IPS-18c (cell line): Measurements from ENCODE around the gene MAPK1.
"Not testable (repeated sequence)": the region's sequence is repeated elsewhere in the genome, so short reads cannot be mapped to it uniquely, and the experiment has no call there.

Experiments used
- H3K4me3 ChIP-seq: 2 replicates; pipeline ENCODE4 v1.7.0; 2013; ENCODE audit warnings: low read depth, mild to moderate bottlenecking, low read length, moderate library complexity; ENCODE audit not compliant: insufficient read depth
- H3K9me3 ChIP-seq: one replicate; pipeline ENCODE4 v1.6.1; 2013; ENCODE audit warnings: mild to moderate bottlenecking, low read length, moderate library complexity; ENCODE audit not compliant: control insufficient read depth, insufficient read depth

MAPK1 gene

GRCh38 chr22:21860491-21861039, 6.9 kb downstream of the MAPK1 start:
- Histone ChIP-seq H3K4me3 (no peak overlapping the region), H3K9me3 (no peaks in the 10 kb centered on the region)

GRCh38 chr22:21858025-21858764, 9.2 kb downstream of the MAPK1 start:
- no peak overlapping the region for H3K4me3 ChIP-seq
- peaks cover 2% of the 10 kb centered on the region for H3K9me3 ChIP-seq

GRCh38 chr22:21857481-21857914, 9.9 kb downstream of the MAPK1 start:
- H3K9me3 ChIP-seq = peaks cover 2% of the 10 kb centered on the region
- H3K4me3 ChIP-seq = no peak overlapping the region

- peaks cover 2% of the 10 kb centered on the region for H3K9me3 ChIP-seq
Measured at GRCh38 chr22:21856868-21857267, 10.6 kb downstream of the MAPK1 start.

GRCh38 chr22:21856197-21856596, 11.2 kb downstream of the MAPK1 start:
- H3K4me3 ChIP-seq = no peak overlapping the region
- peaks cover 2% of the 10 kb centered on the region for H3K9me3 ChIP-seq

More at GRCh38 chr22:21856868-21857267, 10.6 kb downstream of the MAPK1 start:
- H3K4me3 ChIP-seq = no peak overlapping the region

GRCh38 chr22:21855676-21856075, 11.8 kb downstream of the MAPK1 start:
- Histone ChIP-seq H3K9me3 (peaks cover 2% of the 10 kb centered on the region), H3K4me3 (no peak overlapping the region)

- H3K4me3 ChIP-seq = no peak overlapping the region
Measured at GRCh38 chr22:21850660-21851059, 16.8 kb downstream of the MAPK1 start.

GRCh38 chr22:21849489-21849888, 18.0 kb downstream of the MAPK1 start:
- Histone ChIP-seq H3K4me3 (no peak overlapping the region), H3K9me3 (peaks cover 2% of the 10 kb centered on the region)

More at GRCh38 chr22:21850660-21851059, 16.8 kb downstream of the MAPK1 start:
- H3K9me3 ChIP-seq = peaks cover 2% of the 10 kb centered on the region

GRCh38 chr22:21848057-21848456, 19.4 kb downstream of the MAPK1 start:
- not testable (repeated sequence) for H3K9me3 ChIP-seq

GRCh38 chr22:21845558-21846453, 21.6 kb downstream of the MAPK1 start:
- H3K9me3 ChIP-seq = no peaks in the 10 kb centered on the region
- H3K4me3 ChIP-seq = no peak overlapping the region

More at GRCh38 chr22:21848057-21848456, 19.4 kb downstream of the MAPK1 start:
- not testable (repeated sequence) for H3K4me3 ChIP-seq

GRCh38 chr22:21842946-21843345, 24.5 kb downstream of the MAPK1 start:
- Histone ChIP-seq H3K4me3 (no peak overlapping the region), H3K9me3 (no peaks in the 10 kb centered on the region)

- H3K9me3 ChIP-seq = no peaks in the 10 kb centered on the region
- no peak overlapping the region for H3K4me3 ChIP-seq
Measured at GRCh38 chr22:21841422-21841821, 26.0 kb downstream of the MAPK1 start.

GRCh38 chr22:21840236-21840823, 27.1 kb downstream of the MAPK1 start:
- no peaks in the 10 kb centered on the region for H3K9me3 ChIP-seq
- no peak overlapping the region for H3K4me3 ChIP-seq

- Histone ChIP-seq H3K9me3 (no peaks in the 10 kb centered on the region), H3K4me3 (no peak overlapping the region)
Measured at GRCh38 chr22:21839765-21840140, 27.7 kb downstream of the MAPK1 start.

GRCh38 chr22:21839104-21839764, 28.2 kb downstream of the MAPK1 start:
- H3K9me3 ChIP-seq, H3K4me3 ChIP-seq: not testable (repeated sequence)

- no peak overlapping the region for H3K4me3 ChIP-seq
- no peaks in the 10 kb centered on the region for H3K9me3 ChIP-seq
Measured at GRCh38 chr22:21837248-21837979, 30.0 kb downstream of the MAPK1 start.
